PFSK-1 (cell line): ENCODE data around the gene NFYA.

Experiments used
- FOXP2 ChIP-seq: optimal IDR thresholded peaks from 2 replicates; pipeline ENCODE3; 2011; ENCODE audit warnings: borderline replicate concordance, control low read depth, inconsistent platforms; ENCODE audit not compliant: insufficient read depth; ENCODE audit errors: extremely low read length, extremely low read depth
- POLR2AphosphoS5 ChIP-seq: IDR thresholded peaks from 2 replicates; pipeline ENCODE4 v1.6.1; 2012; ENCODE audit warnings: low read depth, mild to moderate bottlenecking, control low read depth, low read length, moderate library complexity
- SIN3A ChIP-seq: IDR thresholded peaks from 2 replicates; pipeline ENCODE4 v1.6.1; 2012; ENCODE audit warnings: mild to moderate bottlenecking, low read length, moderate library complexity, borderline replicate concordance; ENCODE audit not compliant: insufficient read depth
- TAF1 ChIP-seq: IDR thresholded peaks from 2 replicates; pipeline ENCODE4 v1.6.1; 2012; ENCODE audit warnings: low read length, control low read depth, borderline replicate concordance; ENCODE audit not compliant: insufficient read depth
- TF ChIP-seq, protein P1 (sequence below), 2 experiments: IDR thresholded peaks; 2 replicates each; pipeline versions ENCODE4 v1.6.1 to v1.8.0; 2011 to 2012; ENCODE audit warnings: low read depth in 2 of 2, low read length in 2 of 2, control low read depth in 1 of 2, inconsistent platforms in 1 of 2, mild to moderate bottlenecking in 1 of 2, moderate library complexity in 1 of 2; ENCODE audit not compliant: insufficient read depth in 1 of 2

The NFYA gene

DNA sequence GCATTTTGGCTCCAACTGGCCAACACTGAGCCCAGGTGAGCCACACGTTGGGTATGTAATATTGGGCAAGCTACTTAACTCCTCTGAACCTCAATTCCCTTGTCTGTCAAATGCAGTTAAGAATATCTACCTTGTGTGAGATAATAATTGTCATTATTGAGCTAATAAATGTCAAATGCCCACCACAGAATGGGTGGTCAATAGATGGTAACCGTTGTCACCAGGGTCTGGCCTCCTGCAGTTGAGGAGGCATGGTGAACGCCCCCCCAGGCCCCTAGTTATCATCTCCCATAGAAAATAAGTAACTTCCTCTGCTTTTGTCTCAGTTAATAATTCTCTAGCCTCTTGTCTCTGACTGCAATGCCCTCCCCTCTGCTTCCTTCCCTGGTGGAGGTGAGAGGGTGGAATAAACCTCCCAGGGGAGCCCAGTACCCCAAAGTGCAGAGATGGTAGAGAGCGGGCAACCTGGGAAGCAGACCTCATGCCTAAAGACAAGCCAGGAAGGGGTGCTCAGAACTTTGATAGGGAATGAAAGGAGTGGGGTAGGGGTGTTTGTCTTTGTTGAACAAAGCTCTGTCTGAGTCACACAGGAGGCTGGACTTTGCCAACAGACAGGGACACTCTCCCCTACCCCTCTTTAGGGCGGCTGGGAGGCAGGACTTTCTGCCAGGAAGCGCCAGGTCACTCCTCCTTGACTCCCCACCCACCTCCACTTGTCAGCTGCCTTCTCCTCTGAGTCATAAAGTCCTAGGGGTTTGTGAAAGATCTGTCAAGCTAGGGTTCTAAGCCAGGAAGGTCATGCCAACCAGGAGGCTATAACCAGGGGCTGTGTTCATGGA is 32.5 kb upstream of the NFYA start:
- no peak for TF ChIP-seq SIN3A

DNA sequence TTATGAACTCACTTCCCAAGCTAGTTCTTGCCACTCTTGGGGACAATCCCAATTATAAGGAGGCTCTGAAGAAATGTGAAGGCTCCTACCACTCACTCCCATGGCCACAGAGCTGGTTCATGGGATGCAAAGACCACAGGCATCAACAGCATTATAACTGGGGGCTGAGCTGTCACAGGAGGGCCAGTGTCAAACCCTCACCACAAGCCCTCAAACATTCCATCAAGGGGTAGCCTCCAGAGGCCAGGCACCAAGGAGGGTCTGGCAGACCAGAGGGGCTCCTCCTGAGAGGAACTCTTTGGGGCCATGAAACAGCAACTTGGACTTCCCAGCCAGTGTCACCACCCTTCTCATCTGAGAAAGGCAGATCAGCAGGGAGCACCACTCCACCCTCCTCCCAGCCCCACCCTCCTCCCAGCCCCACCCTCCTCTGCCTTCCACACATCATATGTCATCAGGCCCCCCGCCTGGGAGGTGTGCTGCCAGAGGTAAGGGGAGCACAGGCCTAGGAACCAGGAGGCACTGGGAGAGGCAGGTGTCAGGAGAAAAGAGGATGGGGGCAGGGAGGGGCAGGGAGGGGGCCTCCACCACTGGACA is 31.7 kb upstream of the NFYA start:
- TF ChIP-seq TAF1 (no peak), SIN3A (no peak), POLR2AphosphoS5 (no peak), FOXP2 (no peak)
- TF ChIP-seq, protein P1, sequence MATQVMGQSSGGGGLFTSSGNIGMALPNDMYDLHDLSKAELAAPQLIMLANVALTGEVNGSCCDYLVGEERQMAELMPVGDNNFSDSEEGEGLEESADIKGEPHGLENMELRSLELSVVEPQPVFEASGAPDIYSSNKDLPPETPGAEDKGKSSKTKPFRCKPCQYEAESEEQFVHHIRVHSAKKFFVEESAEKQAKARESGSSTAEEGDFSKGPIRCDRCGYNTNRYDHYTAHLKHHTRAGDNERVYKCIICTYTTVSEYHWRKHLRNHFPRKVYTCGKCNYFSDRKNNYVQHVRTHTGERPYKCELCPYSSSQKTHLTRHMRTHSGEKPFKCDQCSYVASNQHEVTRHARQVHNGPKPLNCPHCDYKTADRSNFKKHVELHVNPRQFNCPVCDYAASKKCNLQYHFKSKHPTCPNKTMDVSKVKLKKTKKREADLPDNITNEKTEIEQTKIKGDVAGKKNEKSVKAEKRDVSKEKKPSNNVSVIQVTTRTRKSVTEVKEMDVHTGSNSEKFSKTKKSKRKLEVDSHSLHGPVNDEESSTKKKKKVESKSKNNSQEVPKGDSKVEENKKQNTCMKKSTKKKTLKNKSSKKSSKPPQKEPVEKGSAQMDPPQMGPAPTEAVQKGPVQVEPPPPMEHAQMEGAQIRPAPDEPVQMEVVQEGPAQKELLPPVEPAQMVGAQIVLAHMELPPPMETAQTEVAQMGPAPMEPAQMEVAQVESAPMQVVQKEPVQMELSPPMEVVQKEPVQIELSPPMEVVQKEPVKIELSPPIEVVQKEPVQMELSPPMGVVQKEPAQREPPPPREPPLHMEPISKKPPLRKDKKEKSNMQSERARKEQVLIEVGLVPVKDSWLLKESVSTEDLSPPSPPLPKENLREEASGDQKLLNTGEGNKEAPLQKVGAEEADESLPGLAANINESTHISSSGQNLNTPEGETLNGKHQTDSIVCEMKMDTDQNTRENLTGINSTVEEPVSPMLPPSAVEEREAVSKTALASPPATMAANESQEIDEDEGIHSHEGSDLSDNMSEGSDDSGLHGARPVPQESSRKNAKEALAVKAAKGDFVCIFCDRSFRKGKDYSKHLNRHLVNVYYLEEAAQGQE (IDR thresholded peaks at IDR 0.05; ENCODE audit: insufficient read depth in 1 of 2, low read depth in 2 of 2, low read length in 2 of 2) = no peak

DNA sequence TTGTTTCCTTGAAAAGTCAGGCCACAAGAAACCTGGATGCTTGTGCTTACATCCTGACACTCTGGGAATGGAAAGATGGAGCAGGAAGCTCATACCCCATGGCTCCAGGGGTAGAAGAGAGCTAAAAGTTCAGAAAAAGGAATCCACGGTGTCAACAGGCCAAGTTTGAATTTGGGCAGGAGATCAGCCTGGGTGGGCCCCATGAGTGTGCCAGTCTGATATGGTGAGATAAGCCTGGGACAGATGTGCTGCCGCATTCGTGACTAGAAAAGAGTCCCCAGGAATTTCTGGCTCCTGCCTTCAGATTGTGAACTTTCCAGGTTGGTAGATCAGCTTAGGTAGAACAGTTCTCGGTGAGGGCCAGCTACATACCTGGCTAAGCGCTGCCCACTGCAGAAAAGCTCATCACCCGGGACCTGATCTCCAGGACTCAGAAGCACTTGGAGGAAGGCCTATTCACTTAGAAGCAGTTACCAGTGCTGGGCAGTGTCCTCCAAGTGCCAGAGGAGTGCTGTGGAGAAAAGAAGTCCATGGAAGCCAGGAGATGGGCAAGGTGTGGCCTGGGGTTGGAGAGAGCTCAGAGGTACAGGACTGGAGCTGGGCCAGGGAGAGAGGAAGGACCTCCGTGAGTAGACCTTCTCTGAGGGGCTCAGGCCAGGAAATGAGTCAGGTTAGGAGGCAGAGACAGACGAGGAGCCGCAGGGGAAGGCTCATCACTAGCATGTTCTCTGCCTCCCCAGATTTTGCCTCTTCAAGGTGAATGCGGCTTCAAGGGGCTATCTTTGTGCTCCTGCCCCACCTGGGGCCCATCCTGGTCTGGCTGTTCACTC is 30.3 kb upstream of the NFYA start, which contains the start of gene TSPO2:
TSPO2 (plus strand) TSS at position 242 of the 830 bp plus-strand sequence; CDS start at position 761, 519 bp downstream.
- TF ChIP-seq POLR2AphosphoS5 (no peak), TAF1 (no peak), SIN3A (no peak), FOXP2 (no peak)
- TF ChIP-seq, protein P1 (IDR thresholded peaks at IDR 0.05; ENCODE audit: insufficient read depth in 1 of 2, low read depth in 2 of 2, low read length in 2 of 2) = no peak

DNA sequence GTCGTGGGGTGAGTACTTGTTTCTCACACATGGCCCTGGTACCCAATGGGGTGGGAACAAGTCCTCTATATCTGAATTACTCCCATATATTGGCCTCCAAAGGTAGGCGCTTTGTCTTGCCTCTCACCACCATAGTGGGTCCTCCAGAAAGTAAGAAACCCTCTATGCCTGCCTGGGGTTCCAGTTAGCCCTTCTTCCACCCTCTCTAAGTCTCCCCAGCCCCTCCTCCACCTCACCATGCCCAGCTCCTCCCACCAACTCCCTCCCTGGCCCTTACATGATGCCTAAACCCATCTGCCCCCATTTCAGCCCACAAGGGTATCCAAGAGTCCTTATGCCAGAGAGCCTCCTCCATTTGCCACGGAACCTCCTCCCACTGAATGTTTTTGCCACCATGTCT is 29.6 kb upstream of the NFYA start:
- no peak for TF ChIP-seq SIN3A
- TF ChIP-seq, protein P1 (IDR thresholded peaks at IDR 0.05; ENCODE audit: insufficient read depth in 1 of 2, low read depth in 2 of 2, low read length in 2 of 2) = no peak
- TF ChIP-seq POLR2AphosphoS5 = no peak
- no peak for TF ChIP-seq TAF1
- no peak for TF ChIP-seq FOXP2

DNA sequence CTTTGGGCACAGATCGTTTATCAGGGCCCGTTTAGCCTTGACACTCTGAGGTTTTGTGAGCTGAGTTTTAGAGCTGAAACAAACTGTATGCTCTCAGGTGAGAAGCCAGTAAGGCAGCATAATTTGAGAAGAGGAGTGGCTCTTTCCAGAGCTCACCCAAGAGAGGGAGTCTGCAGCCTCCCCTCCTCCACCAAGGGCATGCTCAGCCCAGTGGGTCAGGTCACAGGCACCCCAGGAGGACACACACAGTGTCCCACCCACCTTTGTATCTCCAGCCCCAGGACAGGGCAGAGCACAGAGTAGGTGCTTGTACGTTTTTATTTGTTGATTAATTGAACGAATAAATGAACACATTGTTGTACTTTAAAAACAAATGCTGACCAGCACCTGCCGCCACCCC is 27.1 kb upstream of the NFYA start:
- TF ChIP-seq, protein P1 (IDR thresholded peaks at IDR 0.05; ENCODE audit: insufficient read depth in 1 of 2, low read depth in 2 of 2, low read length in 2 of 2) = no peak
- TF ChIP-seq FOXP2 (no peak), TAF1 (no peak), POLR2AphosphoS5 (no peak), SIN3A (no peak)
